MM.1S (cell line): ENCODE data around the gene AMIGO2.

Source experiments
- EZH2 ChIP-seq: fragments of 300-600 bp; sonication (generic); optimal IDR thresholded peaks from 2 replicates; pipeline ENCODE3; 2017; ENCODE audit warnings: low read depth, mild to moderate bottlenecking, antibody characterized with exemption, low read length, mixed read lengths
- TF ChIP-seq, protein P1 (sequence below): fragments of 300-600 bp; sonication (generic); IDR thresholded peaks from 2 replicates; pipeline ENCODE4 v1.5.1; 2016; ENCODE audit warnings: antibody characterized with exemption, low read length, mixed read lengths

DNA sequence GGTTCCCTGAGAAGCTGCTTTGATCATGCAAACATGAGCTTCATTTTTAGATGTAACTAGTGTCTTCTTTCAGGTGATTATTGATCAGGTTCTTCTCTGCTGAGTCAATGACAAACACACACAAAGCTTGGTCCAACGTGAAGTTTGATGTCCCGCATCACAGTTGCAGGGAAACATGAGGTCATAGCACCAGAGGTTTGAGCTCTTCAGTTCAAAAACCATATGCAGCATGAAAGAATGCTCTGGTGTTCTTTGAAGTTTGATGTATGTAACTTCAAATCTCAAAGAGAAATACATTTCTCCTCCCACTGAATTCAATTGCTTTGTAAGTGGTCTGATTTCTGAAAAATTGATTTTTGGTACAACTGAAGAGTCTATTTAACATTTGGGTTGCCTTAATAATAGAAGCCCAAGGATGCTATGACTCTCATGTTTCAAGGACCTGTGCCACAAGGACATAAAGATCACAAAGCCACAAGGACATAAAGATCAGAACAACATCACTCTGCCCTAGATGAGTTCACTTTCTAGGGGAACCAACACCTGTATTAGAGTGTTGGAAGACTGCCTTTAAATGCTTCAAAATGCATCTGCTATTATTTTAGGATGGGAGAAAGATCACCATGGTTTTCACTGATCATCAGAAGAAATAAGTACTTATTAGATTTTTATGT, 31.1 kb upstream of the AMIGO2 start:
- TF ChIP-seq, protein P1, sequence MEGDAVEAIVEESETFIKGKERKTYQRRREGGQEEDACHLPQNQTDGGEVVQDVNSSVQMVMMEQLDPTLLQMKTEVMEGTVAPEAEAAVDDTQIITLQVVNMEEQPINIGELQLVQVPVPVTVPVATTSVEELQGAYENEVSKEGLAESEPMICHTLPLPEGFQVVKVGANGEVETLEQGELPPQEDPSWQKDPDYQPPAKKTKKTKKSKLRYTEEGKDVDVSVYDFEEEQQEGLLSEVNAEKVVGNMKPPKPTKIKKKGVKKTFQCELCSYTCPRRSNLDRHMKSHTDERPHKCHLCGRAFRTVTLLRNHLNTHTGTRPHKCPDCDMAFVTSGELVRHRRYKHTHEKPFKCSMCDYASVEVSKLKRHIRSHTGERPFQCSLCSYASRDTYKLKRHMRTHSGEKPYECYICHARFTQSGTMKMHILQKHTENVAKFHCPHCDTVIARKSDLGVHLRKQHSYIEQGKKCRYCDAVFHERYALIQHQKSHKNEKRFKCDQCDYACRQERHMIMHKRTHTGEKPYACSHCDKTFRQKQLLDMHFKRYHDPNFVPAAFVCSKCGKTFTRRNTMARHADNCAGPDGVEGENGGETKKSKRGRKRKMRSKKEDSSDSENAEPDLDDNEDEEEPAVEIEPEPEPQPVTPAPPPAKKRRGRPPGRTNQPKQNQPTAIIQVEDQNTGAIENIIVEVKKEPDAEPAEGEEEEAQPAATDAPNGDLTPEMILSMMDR: no peak
- no peak for TF ChIP-seq EZH2
